AG09309 (cell line): ENCODE data around the gene OPTC.

ENCODE experiments used
- DNase-seq: peaks from one replicate; pipeline ENCODE4 v3.0.0-alpha.2; 2010; ENCODE audit warnings: low read depth
- H3K4me3 ChIP-seq: 2 replicates; pipeline ENCODE4 v1.5.1; 2011; ENCODE audit warnings: mild to moderate bottlenecking, low read depth, low read length, moderate library complexity; ENCODE audit not compliant: control insufficient read depth
- CTCF ChIP-seq: IDR thresholded peaks from 2 replicates; pipeline ENCODE4 v1.5.1; 2011; ENCODE audit warnings: mild to moderate bottlenecking, low read depth, low read length, inconsistent platforms; ENCODE audit not compliant: insufficient read depth, control insufficient read depth; ENCODE audit errors: missing control alignments

Gene OPTC

GRCh38 chr1:203458078-203458477, 35.9 kb upstream of the OPTC start:
- TF ChIP-seq CTCF = no peak
- no peak for DNase-seq
- H3K4me3 ChIP-seq = no peak overlapping the region

- H3K4me3 ChIP-seq = no peak overlapping the region
- DNase-seq = no peak
- no peak for TF ChIP-seq CTCF
Measured at GRCh38 chr1:203459671-203460201, 34.2 kb upstream of the OPTC start.

GRCh38 chr1:203461717-203462116, 32.2 kb upstream of the OPTC start:
- no peak overlapping the region for H3K4me3 ChIP-seq
- no peak for DNase-seq
- TF ChIP-seq CTCF = no peak

- no peak overlapping the region for H3K4me3 ChIP-seq
- TF ChIP-seq CTCF = no peak
- no peak for DNase-seq
Measured at GRCh38 chr1:203462143-203462542, 31.8 kb upstream of the OPTC start.

GRCh38 chr1:203462878-203463277, 31.1 kb upstream of the OPTC start:
- H3K4me3 ChIP-seq = no peak overlapping the region
- DNase-seq = peak; percentile 82
- TF ChIP-seq CTCF = no peak

GRCh38 chr1:203463469-203464062, 30.4 kb upstream of the OPTC start:
- DNase-seq = no peak
- peak; percentile 29 for TF ChIP-seq CTCF
- no peak overlapping the region for H3K4me3 ChIP-seq
